Mesenchymal stem cell (in vitro differentiated cells and primary cell): ENCODE data around the gene RNF40.

Experiments used
- DNase-seq: peaks from one replicate; pipeline ENCODE4 v3.0.0-alpha.2; 2013
- H2AFZ ChIP-seq: one replicate; pipeline ENCODE4 v1.6.1; 2013; ENCODE audit warnings: low read depth, mild to moderate bottlenecking, control low read depth, inconsistent platforms, low read length, moderate library complexity
- H2AK5ac ChIP-seq: 2 replicates; pipeline ENCODE4 v1.6.1; 2013; ENCODE audit warnings: low read length, moderate library complexity, mild to moderate bottlenecking, inconsistent platforms; ENCODE audit not compliant: severe bottlenecking
- H2BK120ac ChIP-seq: one replicate; pipeline ENCODE4 v1.6.1; 2013; ENCODE audit warnings: low read depth, mild to moderate bottlenecking, inconsistent platforms, low read length, moderate library complexity
- H2BK12ac ChIP-seq, 2 experiments: one replicate each; pipeline ENCODE4 v1.6.1; 2013; ENCODE audit warnings: inconsistent platforms in 2 of 2, low read length in 2 of 2, mild to moderate bottlenecking in 2 of 2, moderate library complexity in 2 of 2, control low read depth in 1 of 2
- H2BK15ac ChIP-seq: one replicate; pipeline ENCODE4 v1.6.1; 2013; ENCODE audit warnings: mild to moderate bottlenecking, low read depth, inconsistent platforms; ENCODE audit not compliant: poor library complexity, severe bottlenecking
- H2BK5ac ChIP-seq: 2 replicates; pipeline ENCODE4 v1.6.1; 2013; ENCODE audit warnings: low read depth, mild to moderate bottlenecking, low read length, control low read depth, inconsistent platforms; ENCODE audit not compliant: poor library complexity, severe bottlenecking
- H3K14ac ChIP-seq, 2 experiments: one replicate each; pipeline ENCODE4 v1.6.1; 2013; ENCODE audit warnings: inconsistent platforms in 2 of 2, low read length in 2 of 2, control low read depth in 1 of 2, mild to moderate bottlenecking in 1 of 2, moderate library complexity in 1 of 2
- H3K18ac ChIP-seq, 2 experiments: one replicate each; pipeline ENCODE4 v1.6.1; 2013; ENCODE audit warnings: inconsistent platforms in 2 of 2, low read length in 2 of 2, control low read depth in 1 of 2, low read depth in 1 of 2, mild to moderate bottlenecking in 1 of 2
- H3K23ac ChIP-seq, 2 experiments: one replicate each; pipeline ENCODE4 v1.6.1; 2013; ENCODE audit warnings: inconsistent platforms in 2 of 2, low read length in 2 of 2, mild to moderate bottlenecking in 2 of 2, moderate library complexity in 2 of 2, control low read depth in 1 of 2
- H3K27ac ChIP-seq: 2 replicates; pipeline ENCODE4 v1.5.1; 2013; ENCODE audit warnings: mild to moderate bottlenecking, moderate library complexity, low read length, control low read depth, inconsistent platforms; ENCODE audit not compliant: poor library complexity, severe bottlenecking
- H3K27me3 ChIP-seq, 2 experiments: 2 replicates each; pipeline versions ENCODE4 v1.6.1 to v1.7.0; 2013; ENCODE audit warnings: low read length in 2 of 2, mild to moderate bottlenecking in 2 of 2, moderate library complexity in 2 of 2, control low read depth in 1 of 2, inconsistent platforms in 1 of 2; ENCODE audit not compliant: control insufficient read depth in 1 of 2, insufficient read depth in 1 of 2
- H3K36me3 ChIP-seq, 2 experiments: 2 replicates each; pipeline versions ENCODE4 v1.6.1 to v1.7.0; 2013; ENCODE audit warnings: low read length in 2 of 2, control low read depth in 1 of 2, inconsistent platforms in 1 of 2, low read depth in 1 of 2, mild to moderate bottlenecking in 1 of 2; ENCODE audit not compliant: insufficient read depth in 2 of 2, control insufficient read depth in 1 of 2
- H3K4ac ChIP-seq, 2 experiments: one replicate each; pipeline ENCODE4 v1.6.1; 2013; ENCODE audit warnings: inconsistent platforms in 2 of 2, low read length in 2 of 2, mild to moderate bottlenecking in 2 of 2, moderate library complexity in 2 of 2, control low read depth in 1 of 2, low read depth in 1 of 2
- H3K4me1 ChIP-seq: 2 replicates; pipeline ENCODE4 v1.6.1; 2013; ENCODE audit warnings: low read depth, low read length, control low read depth; ENCODE audit not compliant: control insufficient read depth, insufficient read depth
- H3K4me2 ChIP-seq: 2 replicates; pipeline ENCODE4 v1.6.1; 2013; ENCODE audit warnings: low read length, mild to moderate bottlenecking, inconsistent platforms; ENCODE audit not compliant: poor library complexity, severe bottlenecking
- H3K4me3 ChIP-seq, 2 experiments: 2 replicates each; pipeline versions ENCODE4 v1.5.1 to v1.7.0; 2013; ENCODE audit warnings: low read length in 2 of 2, mild to moderate bottlenecking in 2 of 2, control low read depth in 1 of 2, low read depth in 1 of 2; ENCODE audit not compliant: insufficient read depth in 1 of 2
- H3K79me1 ChIP-seq: replicated peaks from 2 replicates; pipeline ENCODE4 v1.6.1; 2013; ENCODE audit warnings: mild to moderate bottlenecking, control low read depth, low read length, inconsistent platforms; ENCODE audit not compliant: poor library complexity, severe bottlenecking
- H3K9ac ChIP-seq: 2 replicates; pipeline ENCODE4 v1.7.0; 2013; ENCODE audit warnings: mild to moderate bottlenecking, low read length, moderate library complexity
- H3K9me3 ChIP-seq: 2 replicates; pipeline ENCODE4 v1.7.0; 2013; ENCODE audit warnings: mild to moderate bottlenecking, low read length; ENCODE audit not compliant: control insufficient read depth
- H4K8ac ChIP-seq: one replicate; pipeline ENCODE4 v1.6.1; 2013; ENCODE audit warnings: inconsistent platforms, mild to moderate bottlenecking, low read length, moderate library complexity
- H4K91ac ChIP-seq: one replicate; pipeline ENCODE4 v1.6.1; 2013; ENCODE audit warnings: mild to moderate bottlenecking, low read length, inconsistent platforms
- WGBS: methylation state at CpG from one replicate; pipeline ENCODE4 v1.1.7; 2013; ENCODE audit warnings: mixed read lengths; 5-methylcytosine and 5-hydroxymethylcytosine counted together

Gene RNF40

GRCh38 chr16:30721167-30721566 is 41.0 kb upstream of the RNF40 start:
- Histone ChIP-seq H3K27ac (no peak overlapping the region), H2AFZ (no peak overlapping the region), H3K14ac (no peak overlapping the region), H3K9me3 (no peaks in the 10 kb centered on the region), H3K4me3 (no peak overlapping the region), H3K4me2 (no peak overlapping the region), H2BK120ac (no peak overlapping the region), H4K91ac (no peak overlapping the region), H2BK12ac (no peak overlapping the region), H3K9ac (peak overlapping the region; percentile 22), H2AK5ac (no peak overlapping the region), H3K23ac (no peak overlapping the region), H3K4me1 (no peaks in the 10 kb centered on the region), H3K4ac (no peak overlapping the region), H2BK15ac (no peak overlapping the region), H3K18ac (no peak overlapping the region), H2BK5ac (no peak overlapping the region), H3K36me3 (peaks cover 82 to 95% of the 10 kb centered on the region in 2 experiments), H4K8ac (no peak overlapping the region), H3K27me3 (no peaks in the 10 kb centered on the region), H3K79me1 (peaks cover 57% of the 10 kb centered on the region)
- no peak for DNase-seq
- WGBS = 99% methylated on average over 8 of the region's 8 CpGs

DNA sequence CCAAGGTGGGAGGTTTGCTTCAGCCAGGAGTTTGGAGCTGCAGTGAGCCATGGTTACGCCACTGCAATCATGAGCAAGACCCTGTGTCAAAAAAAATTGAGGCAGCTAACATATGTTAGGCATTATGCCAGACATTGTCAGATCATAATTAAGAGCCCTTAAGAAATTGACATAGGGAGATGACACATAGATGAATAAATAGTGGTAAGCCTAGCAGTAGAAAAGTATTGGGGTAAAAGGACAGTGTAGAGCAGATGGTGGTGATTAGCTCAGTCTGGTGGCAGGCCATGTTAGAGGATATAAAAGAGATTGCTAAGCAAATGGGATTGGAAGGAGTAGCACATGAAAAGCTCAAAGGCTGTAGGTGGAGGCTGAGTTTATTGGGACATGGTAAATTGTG is 40.5 kb upstream of the RNF40 start:
- H2AK5ac ChIP-seq = no peak overlapping the region
- H3K18ac ChIP-seq = no peak overlapping the region
- H2BK5ac ChIP-seq = no peak overlapping the region
- H3K14ac ChIP-seq = no peak overlapping the region
- no peak overlapping the region for H3K27ac ChIP-seq
- no peak overlapping the region for H2BK120ac ChIP-seq
- 92% methylated on average over 1 of the region's 1 CpG for WGBS
- no peaks in the 10 kb centered on the region for H3K27me3 ChIP-seq
- H3K4me1 ChIP-seq = no peaks in the 10 kb centered on the region
- no peak overlapping the region for H2BK12ac ChIP-seq
- no peaks in the 10 kb centered on the region for H3K9me3 ChIP-seq
- H2AFZ ChIP-seq = no peak overlapping the region
- peaks cover 80 to 94% of the 10 kb centered on the region in 2 experiments for H3K36me3 ChIP-seq
- H3K4me3 ChIP-seq = no peak overlapping the region
- no peak overlapping the region for H2BK15ac ChIP-seq
- H3K4ac ChIP-seq = no peak overlapping the region
- no peak for DNase-seq
- peak overlapping the region; percentile 19 for H3K9ac ChIP-seq
- H3K4me2 ChIP-seq = no peak overlapping the region
- H4K91ac ChIP-seq = no peak overlapping the region
- no peak overlapping the region for H3K23ac ChIP-seq
- H3K79me1 ChIP-seq = peaks cover 55% of the 10 kb centered on the region
- no peak overlapping the region for H4K8ac ChIP-seq

DNA sequence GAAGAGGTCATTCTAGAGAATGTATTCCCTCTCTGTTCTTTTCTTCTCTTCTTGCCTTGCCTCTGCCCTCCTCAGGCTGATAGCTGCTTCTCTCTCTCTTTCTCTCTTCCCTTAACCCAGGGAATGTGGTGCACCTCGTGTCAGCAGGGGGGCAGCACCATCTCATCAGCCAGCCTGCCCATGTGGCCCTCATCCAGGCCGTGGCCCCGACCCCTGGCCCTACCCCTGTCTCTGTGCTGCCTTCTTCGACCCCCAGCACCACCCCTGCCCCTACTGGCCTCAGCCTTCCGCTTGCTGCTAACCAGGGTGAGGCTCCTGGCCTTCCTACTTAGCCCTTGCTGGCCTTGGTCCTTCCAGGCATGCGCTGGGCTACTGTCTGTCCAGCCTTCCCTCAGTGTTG is 39.7 kb upstream of the RNF40 start:
- Histone ChIP-seq H2AFZ (no peak overlapping the region), H3K27ac (no peak overlapping the region), H3K36me3 (peaks cover 80 to 93% of the 10 kb centered on the region in 2 experiments), H2BK12ac (no peak overlapping the region), H3K4me2 (no peak overlapping the region), H2BK15ac (no peak overlapping the region), H3K18ac (no peak overlapping the region), H3K27me3 (no peaks in the 10 kb centered on the region), H3K14ac (no peak overlapping the region), H2BK5ac (no peak overlapping the region), H3K79me1 (peaks cover 55% of the 10 kb centered on the region), H4K91ac (no peak overlapping the region), H3K9me3 (no peaks in the 10 kb centered on the region), H3K23ac (no peak overlapping the region), H3K4me1 (no peaks in the 10 kb centered on the region), H3K9ac (peak overlapping the region; percentile 38), H2AK5ac (no peak overlapping the region), H4K8ac (no peak overlapping the region), H3K4ac (no peak overlapping the region), H3K4me3 (no peak overlapping the region), H2BK120ac (no peak overlapping the region)
- no peak for DNase-seq
- 96% methylated on average over 6 of the region's 6 CpGs for WGBS

GRCh38 chr16:30722916-30723315 is 39.2 kb upstream of the RNF40 start:
- Histone ChIP-seq H3K27me3 (no peaks in the 10 kb centered on the region), H3K4me1 (no peaks in the 10 kb centered on the region), H2BK15ac (no peak overlapping the region), H3K36me3 (peaks cover 79 to 93% of the 10 kb centered on the region in 2 experiments), H3K79me1 (peaks cover 56% of the 10 kb centered on the region), H2BK12ac (no peak overlapping the region), H2BK120ac (no peak overlapping the region), H4K8ac (no peak overlapping the region), H2AFZ (no peak overlapping the region), H3K9ac (peak overlapping the region; percentile 38), H2BK5ac (no peak overlapping the region), H3K14ac (no peak overlapping the region), H3K4ac (no peak overlapping the region), H4K91ac (no peak overlapping the region), H3K4me2 (no peak overlapping the region), H3K27ac (no peak overlapping the region), H3K4me3 (no peak overlapping the region), H2AK5ac (no peak overlapping the region), H3K18ac (no peak overlapping the region), H3K9me3 (no peaks in the 10 kb centered on the region), H3K23ac (no peak overlapping the region)
- 96% methylated on average over 10 of the region's 10 CpGs for WGBS
- DNase-seq = no peak
